Superior temporal gyrus (tissue), 1 donor: ENCODE data around the gene STEAP1B.

ENCODE experiments used
- DNase-seq: peaks from one replicate; pipeline ENCODE4 v3.0.0-alpha.2; 2016; ENCODE audit errors: extremely low spot score

The STEAP1B gene

DNA sequence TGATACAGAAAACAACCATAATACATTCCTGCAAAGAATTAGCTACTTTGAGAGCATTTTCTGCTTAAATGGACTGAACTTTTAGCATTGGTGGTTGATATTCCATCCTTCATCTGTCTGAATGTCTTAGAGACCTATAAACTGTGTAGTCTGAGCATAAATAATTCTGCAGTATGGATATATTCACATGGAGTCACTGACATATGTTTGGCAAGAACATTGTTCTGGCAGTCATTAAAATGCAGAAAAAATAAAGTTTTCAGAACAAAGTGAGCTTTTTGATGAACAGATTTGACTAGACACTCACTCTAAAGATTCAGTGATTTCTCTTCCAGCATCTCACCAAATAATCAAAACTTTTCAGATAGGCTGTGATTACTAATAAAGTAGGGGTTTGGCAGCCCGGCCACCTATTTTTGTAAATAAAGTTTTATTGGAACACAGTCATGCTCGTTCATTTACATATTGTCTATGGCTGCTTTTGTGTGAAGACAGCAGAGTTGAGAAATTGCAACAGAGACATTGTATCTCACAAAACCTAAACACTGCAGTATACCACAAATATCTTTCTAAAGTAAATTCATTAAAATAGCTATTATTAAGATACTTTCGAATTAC is 98.9 kb downstream of the STEAP1B start:
- DNase-seq, result no peak

DNA sequence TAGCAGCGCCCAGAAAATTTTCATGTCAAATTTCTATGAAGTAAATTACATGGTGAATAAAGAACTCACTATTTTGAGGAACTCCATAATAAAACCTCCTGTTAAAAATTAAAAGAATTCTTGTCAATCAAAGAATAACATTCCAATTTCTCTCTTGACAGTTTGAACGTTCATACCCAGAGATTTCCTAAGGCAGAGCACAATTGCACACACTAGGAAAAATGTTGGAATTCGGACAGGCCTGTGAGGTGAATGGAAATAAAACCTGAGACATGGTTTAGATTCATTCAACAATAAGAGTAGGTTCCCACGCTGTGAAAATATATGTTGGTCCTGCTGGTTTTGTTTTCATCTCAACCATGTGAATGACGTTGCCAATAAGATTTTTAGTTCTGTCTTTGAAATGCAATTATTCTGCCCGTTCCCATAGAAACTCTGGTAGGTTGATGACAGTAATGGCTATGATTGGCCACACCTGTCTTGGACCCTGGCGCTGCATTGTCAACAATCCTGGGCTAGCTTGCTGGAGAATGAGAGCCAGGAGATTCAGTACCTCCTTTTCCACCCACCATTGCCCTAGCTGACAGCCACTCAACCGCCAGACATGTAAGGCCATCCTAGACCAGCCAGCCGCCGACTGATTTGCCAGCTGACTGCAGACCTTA is 99.7 kb downstream of the STEAP1B start:
- no peak for DNase-seq

DNA sequence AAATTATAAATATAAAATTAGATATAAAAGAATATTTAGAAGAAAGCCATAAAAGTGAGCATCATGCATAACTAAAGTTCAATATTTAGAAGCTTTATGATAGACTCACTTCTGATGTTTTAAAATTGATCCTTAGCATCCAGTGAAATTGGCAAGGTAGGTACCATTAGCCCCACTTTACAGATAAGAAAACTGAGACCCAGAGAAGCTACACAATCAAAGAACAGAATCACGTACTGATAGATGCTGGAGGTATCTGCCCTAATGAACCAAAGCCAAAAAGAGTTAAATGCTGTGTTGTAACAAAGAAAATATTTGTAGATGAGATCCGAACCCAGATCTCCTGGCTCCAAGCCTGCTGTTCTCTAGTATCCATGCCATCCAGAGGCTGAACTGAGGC is 100.4 kb downstream of the STEAP1B start:
- no peak for DNase-seq

DNA sequence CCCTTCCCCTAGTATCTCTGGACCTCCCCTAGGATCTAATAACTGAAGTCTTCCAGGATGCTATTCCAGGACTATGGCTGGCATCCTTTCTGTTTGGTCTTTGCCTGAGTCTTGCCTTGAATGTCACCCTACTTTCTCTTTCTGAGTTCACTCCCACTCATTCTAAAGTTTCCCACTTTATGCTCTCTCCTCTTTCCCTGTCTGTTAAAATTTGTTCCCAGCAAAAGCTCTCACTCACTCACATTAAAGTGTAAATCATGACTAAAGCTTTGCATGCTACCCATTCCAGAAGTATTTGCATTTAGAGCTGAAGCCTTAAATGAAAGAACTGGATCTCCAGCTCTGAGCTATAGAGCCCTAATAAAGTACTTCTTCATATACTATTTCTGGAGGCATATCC is 100.9 kb downstream of the STEAP1B start:
- DNase-seq, result peak; percentile 54

DNA sequence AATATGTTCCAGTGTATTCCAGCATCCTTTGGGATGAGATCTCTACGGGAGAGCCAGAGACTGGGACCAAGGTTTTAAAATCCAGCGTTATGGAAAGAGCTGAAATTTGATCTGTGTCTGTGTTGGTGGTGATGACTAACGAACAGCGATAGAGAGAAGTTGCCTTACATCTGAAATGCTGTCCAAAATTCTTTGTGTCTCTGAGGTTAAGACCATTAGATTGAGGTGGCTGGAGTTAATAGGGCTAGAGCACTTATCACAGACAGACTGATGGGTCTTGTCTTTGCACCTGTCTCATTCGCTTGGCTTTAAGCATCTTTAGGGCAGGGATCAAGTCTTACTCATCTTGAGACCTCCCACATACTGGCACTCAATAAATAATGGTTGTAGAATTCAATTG is 102.0 kb downstream of the STEAP1B start:
- DNase-seq, result no peak

DNA sequence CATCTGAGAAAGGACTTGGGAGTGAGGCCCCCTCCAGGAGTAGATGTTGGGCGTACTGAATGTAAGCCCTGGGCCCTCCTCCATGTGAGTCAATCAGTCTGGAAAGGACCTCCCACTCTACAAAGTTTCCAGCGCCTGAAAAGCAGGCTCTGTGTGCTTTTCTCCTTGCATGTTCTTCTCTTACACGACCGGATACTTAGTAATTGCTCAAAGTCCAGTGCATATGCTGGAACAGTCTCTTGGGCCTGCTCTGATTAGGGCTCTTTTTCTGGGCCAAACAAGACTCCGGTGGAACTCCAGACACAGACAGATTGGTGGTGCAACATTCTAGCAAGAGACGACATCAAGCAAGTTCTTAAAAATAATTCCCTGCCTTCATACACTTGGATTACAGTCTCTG is 104.8 kb downstream of the STEAP1B start:
- DNase-seq, result no peak

DNA sequence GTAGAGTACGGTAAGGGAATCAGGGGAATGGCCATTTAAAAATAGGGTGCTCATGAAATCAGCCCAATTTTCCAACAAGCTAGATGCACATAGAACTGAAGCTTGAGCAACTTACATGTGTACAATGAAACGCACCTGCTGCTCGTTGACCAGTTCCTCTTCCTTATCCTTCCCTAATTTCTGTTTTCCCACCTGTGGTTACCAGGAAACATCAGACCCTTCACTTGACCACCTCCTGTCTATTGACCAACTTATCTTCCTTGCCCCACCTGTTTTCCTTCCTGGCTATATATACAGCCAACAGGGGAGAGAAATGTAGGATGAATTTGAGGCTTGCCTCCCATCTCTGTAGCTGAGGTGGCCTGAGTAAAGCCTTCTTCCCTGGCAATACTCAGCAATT is 105.2 kb downstream of the STEAP1B start:
- no peak for DNase-seq

DNA sequence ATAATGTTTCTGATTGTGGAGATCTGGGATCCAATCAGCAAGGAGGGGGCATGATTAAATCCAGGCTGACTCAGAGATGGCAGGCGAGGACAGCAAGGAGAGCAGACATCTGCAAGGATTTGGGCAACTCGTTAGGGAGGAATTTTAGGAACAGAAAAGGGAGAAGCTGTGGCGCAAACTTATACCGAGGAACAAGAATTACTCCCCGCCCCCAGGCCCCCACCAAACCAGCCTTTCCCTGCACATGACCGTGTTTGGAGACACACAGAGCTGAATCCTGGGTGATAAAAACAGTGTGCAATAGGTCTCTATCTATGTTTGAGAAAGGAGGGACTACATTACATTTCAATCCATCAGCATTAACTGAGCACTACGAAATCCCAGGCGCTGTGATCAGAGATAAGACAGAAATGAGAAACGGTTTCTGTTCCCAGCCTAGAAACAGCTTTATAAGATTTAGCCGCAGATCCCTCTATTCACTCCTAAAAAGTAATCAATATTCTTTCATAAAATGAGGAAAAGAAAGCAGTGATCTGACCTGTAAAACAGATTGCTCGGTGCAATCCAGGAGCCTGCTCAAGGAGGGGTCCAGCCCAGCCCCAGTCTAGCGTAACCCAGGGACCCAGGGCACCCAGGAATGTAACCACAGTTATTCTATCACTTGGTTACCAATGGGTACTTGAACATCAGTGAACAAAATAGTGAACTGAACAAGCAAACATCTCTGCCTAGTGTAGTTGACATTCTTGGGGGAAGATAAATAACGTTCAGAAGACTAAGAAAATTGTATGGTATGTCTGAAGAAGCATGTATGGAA is 105.9 kb downstream of the STEAP1B start:
- DNase-seq, result peak; percentile 53

DNA sequence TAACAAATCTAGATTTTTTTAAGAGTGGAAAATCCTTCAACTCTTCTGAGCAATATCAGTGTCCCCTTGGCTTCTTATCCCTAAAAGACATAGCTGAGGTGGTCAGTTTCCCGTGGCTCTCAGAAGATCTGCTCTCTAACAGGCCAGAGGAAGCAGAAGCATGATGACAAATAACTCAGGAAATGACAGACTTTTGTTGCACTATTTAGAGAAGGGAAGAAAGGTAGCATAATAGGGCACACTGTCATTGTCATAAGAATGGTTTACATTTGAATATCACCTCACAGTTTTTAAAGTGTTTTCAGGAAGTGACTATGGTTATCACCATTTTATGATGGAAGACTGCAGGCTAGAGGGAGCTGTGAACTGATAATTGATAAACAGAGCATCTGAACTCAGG is 109.5 kb downstream of the STEAP1B start:
- DNase-seq, result no peak

DNA sequence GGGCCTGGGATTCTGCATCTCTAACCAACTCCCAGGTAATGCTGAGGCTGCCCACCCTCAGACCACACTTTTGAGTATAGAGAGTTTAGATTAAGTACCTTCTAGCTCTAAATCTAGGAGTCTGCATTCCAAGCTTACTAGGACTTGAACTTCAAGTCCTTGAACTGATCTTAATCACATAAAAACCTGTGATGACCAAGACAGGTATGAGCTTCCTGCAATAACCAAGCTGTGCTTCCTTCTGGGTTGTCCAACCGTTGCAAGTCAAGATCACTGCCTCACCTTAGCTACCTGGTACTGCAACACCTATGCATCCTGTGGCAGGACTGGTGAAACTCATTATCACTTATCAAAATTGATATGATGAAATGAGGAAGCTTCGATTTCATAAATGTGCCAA is 110.1 kb downstream of the STEAP1B start:
- DNase-seq, result no peak

DNA sequence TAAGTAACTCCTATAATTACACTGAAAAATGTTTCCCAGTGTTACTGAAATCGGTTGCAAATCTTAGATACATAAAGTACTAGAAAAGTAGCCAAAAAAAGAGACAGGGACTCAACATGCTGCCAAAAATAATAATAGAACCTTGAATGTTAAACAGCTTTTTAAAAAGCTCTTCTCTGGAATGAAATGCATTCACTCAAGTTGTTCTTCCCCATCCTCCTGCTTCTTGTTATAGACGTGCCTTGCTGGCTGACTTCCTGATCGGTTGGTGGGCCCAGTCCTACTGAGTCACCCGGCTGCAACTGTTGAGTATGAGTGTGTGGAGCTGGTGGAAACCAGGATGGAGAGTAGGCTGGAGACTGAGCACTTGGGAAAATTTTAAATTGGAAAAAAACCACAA is 112.4 kb downstream of the STEAP1B start:
- DNase-seq, result peak; percentile 74

DNA sequence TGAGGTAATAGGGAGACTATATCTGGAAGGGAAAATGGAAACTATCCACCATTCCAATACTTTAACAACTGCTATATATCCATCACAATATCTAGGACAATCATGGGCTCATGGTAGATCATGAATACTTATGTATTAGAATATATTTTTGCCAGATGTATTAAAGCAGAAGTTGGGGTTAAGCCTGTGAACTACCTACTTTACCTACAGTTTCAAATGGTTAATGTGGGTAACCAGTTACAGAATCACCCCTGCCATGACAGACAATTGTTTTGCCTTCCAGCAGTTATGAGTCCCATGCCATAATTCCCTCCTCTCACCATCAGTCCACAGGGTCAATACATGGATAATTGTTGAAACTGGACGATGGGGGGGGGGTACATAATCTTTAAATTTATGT is 113.1 kb downstream of the STEAP1B start:
- DNase-seq, result no peak

DNA sequence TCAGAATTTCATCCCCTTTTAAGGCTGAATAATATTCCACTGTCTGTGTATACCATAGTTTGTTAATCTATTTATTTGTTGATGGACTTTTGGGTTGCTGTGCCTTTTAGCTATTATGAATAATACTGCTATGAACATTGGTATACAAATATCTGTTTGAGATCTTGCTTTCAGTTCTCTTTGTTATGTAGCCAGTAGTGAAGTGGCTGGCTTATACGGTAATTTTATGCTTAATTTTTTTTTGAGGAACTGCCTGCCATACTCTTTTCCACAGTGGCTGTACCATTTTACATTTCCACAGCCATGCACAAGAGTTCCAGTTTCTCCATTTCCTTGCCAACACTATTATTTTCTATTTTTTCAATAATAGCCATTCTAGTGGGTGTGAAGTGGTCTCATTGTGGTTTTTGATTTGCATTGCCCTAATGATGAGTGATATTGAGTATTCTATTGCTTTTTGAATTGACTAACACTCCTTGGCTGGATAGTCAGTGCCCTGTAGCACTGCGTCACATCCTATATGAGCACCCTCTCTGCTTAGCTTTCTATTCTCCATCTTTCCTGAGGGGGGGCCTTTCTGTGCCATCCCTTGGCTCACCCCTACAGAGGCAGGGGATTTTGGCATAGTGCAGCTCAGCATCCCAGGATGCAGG is 113.7 kb downstream of the STEAP1B start:
- DNase-seq, result no peak

DNA sequence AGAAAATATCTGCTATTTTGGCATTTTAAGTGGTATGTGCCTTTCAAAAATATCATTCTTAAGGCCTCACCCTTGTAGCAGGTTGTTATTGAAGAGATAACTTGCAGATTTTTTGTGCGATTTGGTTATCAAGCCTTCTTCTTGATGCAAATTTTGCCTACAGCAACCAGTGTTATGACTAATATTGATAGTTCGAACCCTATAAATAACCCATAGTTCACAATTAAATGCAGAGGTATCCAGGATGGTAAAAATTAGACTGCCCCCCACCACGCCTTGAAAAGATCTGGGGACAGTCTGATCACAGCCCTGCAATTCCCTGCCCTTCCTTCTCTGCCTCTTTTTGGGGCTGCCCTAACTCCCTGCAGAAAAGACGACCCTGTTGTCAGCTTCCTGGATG is 114.7 kb downstream of the STEAP1B start:
- DNase-seq, result no peak

DNA sequence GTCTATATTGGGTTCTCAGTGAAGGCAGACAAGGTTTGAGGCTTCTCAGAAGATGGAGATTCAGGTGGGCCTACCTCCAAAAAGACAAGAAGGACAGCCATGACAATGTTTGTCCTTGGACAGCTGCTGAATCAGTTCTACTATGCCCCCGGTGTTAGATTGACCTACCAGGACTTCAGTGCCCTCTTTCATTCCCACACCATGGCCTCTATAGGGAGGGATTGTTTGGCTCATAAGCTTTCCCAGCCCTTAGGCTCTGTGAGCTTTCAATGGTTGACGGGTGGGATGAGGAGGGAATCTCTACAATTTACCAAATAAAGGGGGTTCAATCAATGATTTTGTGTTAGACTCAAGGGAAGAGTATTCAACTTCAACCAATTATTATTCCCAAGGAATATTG is 119.7 kb downstream of the STEAP1B start:
- no peak for DNase-seq

DNA sequence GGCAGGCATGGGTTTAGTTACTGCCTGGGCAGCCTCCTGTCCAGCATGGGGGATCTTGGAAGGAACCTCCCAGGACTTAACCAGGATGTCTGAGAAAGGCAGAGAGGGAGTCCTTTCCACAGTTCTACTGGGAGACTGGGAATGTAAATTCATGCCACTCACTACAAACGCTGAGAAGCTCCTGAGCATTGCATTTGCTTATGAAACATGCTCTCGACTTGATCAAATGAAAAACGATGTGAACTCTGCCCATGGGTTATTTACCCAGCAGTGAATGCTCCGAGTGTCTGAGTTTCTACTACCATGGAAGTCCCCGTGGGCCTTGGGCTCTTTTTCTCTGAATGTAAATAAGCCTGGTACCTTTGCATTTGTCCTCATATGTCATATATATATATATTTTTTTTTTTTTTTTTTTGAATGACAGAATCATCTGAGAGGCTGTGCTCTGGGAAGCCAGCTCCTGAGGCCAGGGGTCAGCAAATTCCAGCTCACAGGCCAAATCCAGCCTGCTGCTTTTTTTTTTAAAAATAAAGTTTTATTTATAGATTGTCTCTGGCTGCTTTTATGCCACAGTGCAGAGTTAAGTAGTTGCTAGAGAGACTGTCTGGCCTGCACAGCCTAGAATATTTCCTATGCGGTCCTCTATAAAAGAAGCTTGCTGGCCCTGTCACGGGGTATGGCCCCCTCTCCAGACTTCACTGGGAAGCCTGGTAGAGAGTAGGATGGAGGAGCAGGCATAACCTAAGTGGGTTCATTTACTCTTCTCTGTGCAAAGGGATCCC is 121.6 kb downstream of the STEAP1B start:
- DNase-seq, result no peak

DNA sequence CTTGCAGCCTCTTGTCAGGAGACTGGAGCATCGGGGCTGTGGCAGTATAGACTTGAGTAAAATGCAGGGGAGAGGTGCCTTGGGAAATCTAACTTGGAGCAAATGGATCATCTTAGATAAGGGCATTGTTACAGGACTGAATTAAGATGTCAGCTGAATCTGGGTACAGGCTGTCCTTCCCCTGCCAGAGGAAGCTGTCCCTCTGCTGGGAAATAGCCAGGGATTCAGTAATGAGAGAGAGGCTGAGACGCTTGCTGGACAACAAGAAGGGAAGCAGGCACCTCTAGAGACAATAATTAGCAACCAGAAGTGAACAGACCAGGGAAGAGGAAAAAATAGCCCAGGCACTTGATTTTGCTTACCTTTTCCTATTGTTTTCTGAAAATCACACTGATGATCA is 122.3 kb downstream of the STEAP1B start:
- DNase-seq, result no peak

DNA sequence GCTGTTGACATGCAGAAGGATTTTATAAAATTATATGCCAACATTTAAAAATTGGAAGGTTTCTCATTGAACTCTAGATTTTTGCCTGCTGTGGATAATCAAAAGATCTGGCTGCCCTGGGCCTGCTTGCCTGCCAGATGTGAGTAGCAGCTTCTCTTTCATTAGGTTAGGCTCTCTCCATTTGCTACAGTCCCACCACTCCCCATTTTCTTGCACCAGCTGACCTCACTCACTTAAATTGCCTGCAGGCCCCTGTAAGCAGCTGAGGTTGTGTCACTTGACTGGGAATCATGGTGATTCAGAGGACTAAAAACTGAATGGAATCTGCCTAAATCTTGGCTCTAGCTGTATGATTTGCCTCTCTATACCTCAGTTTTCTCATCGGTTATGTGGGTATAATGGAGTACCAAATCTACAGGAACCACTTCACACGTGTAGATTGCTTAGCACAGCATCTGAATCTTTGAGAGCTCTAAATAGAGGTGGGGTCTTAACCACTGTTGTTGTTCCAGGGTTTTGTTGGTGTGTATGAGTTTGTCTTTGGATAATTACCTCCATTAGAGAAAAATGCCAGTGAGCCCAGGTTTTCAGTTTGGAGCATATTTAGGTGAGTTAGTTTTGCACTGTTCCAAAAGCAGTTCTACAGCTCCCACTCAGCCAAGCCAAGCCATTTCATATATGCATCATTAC is 124.5 kb downstream of the STEAP1B start:
- no peak for DNase-seq

DNA sequence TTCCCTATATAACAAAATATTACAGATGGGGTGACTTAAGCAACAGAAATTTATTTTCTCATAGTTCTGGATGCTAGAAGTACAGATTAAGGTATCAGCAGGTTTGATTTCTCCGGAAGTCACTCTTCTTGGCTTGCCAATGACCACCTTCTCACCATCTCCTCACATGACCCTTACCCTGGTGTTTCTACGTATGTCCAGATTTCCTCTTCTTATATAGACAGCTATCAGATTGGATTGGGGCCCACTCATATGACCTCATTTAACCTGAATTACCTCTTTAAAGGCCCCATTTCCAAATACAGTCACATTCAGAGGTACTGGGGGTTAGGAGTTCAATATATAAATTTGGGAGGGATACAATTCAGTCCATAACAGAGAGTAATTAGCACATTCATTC is 126.1 kb downstream of the STEAP1B start:
- no peak for DNase-seq

DNA sequence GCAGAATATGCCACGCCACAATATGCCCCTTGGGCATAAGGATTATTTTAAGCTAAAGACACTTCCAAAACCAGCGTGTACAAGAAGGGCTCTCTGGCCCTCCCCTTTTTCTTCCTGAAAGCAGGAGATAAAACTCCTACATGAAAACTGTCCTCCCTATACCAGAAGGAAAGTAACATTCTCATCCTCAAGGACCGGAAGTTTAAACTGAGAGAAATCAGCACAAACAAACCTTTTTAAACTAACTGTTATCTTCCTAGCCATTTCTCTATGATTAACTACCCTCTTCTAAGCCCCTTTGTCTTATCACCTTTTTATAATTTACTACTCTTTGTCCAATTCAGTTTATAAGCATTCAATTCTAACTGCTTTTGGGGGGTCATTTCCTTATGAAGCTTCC is 126.6 kb downstream of the STEAP1B start:
- no peak for DNase-seq

DNA sequence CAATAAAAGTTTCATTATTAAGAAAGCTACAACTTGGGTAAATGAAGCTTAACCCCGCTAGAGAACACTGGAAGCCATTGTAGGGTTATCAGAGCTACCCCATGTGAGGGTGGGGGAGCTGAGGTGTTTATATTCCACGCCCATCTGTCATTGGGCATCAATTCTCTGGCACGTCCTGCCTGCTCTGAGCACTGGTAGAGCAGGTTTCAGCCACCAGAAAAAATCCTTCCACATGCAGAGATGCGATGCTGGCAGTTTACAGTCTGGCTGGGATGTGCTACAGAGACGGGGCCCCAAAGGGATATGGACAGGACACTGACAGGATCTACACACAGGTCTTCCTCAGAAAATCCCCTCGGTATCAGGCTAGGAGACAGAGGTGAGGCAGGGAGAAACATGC is 127.1 kb downstream of the STEAP1B start:
- DNase-seq, result no peak
